ENCODE results near the gene INPP5J.

- TF ChIP-seq EP300 (conservative IDR thresholded peaks at IDR 0.05; ENCODE audit: poor library complexity, severe bottlenecking) (no peak), POLR2AphosphoS5 (IDR thresholded peaks at IDR 0.05) (no peak)
These were observed 24.7 kb upstream of the INPP5J start for GRCh38 chr22:31097941-31098631.
